GM06990 (cell line): ENCODE results near the gene VAV2.

ENCODE experiments used
- DNase-seq: peaks from one replicate; pipeline ENCODE4 v3.0.0-alpha.2; 2011; ENCODE audit not compliant: insufficient read length; ENCODE audit errors: extremely low read depth
- H3K27me3 ChIP-seq: replicated peaks from 2 replicates; pipeline ENCODE4 v1.6.0; 2011; ENCODE audit warnings: low read length; ENCODE audit not compliant: control insufficient read depth, insufficient read depth
- H3K36me3 ChIP-seq: 2 replicates; pipeline ENCODE4 v1.5.1; 2011; ENCODE audit warnings: low read length; ENCODE audit not compliant: control insufficient read depth, insufficient read depth
- H3K4me3 ChIP-seq: replicated peaks from 2 replicates; pipeline ENCODE4 v1.5.1; 2011; ENCODE audit warnings: low read depth, mild to moderate bottlenecking, control low read depth, low read length
- TF ChIP-seq, protein P1 (sequence below): IDR thresholded peaks from 2 replicates; pipeline ENCODE4 v1.5.1; 2011; ENCODE audit warnings: low read length, control low read depth, mild to moderate bottlenecking, inconsistent platforms; ENCODE audit not compliant: insufficient read depth, poor library complexity, severe bottlenecking

Gene VAV2

DNA sequence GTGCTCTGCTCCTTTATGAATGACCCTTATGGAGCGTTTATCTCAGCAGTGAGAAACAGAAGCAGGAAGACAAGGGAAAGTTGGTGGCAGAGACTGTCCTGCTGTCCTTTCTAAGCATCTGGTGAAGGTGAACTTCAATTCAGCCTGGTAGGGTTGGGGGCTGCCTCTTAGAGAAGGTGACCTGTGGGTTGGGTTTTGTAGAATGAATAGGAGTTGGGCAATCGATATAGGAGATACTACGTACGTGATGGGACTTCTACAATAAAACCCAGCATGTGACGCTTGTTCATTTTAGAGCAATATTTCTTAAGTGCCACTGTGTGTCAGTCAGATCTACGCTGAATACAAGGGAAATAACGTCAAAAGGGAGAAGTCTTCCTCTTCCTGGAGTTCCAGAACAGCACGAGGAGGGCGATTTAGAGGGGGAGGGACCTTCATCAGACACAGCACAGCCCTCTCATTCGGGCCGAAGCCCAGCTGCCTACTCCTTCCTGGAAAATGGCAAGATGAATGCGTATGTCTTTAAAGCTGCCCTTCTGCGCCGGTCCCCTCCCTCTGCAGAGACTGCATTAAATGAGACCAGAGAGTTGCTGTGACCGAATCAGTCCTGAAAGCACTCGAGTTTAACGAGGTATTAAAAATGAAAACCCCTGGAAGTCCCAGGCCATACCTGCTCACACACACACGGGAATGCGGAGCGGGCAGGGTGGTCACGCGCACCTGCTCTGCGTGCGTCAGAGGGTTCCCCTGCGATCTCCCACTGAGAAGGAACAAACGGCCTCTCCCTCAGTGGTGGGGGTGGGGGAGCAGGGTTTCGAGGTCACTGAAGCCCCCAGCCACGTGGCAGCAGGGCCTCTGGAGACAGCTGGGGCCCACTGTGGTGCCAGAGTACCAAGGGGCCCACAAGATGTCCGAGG is 168.7 kb downstream of the VAV2 start:
- Histone ChIP-seq H3K36me3 (peaks cover 6% of the 10 kb centered on the region), H3K27me3 (no peaks in the 10 kb centered on the region), H3K4me3 (no peak overlapping the region; the same call in 1 of the 2 replicates)
- DNase-seq, result peak; percentile 77
- TF ChIP-seq, protein P1, sequence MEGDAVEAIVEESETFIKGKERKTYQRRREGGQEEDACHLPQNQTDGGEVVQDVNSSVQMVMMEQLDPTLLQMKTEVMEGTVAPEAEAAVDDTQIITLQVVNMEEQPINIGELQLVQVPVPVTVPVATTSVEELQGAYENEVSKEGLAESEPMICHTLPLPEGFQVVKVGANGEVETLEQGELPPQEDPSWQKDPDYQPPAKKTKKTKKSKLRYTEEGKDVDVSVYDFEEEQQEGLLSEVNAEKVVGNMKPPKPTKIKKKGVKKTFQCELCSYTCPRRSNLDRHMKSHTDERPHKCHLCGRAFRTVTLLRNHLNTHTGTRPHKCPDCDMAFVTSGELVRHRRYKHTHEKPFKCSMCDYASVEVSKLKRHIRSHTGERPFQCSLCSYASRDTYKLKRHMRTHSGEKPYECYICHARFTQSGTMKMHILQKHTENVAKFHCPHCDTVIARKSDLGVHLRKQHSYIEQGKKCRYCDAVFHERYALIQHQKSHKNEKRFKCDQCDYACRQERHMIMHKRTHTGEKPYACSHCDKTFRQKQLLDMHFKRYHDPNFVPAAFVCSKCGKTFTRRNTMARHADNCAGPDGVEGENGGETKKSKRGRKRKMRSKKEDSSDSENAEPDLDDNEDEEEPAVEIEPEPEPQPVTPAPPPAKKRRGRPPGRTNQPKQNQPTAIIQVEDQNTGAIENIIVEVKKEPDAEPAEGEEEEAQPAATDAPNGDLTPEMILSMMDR, result no peak

GRCh38 chr9:133822430-133823065 is 169.6 kb downstream of the VAV2 start:
- Histone ChIP-seq H3K36me3 (peaks cover 6% of the 10 kb centered on the region), H3K4me3 (no peak overlapping the region; the same call in 1 of the 2 replicates), H3K27me3 (no peaks in the 10 kb centered on the region)
- TF ChIP-seq, protein P1, result no peak
- DNase-seq, result peak; percentile 64

DNA sequence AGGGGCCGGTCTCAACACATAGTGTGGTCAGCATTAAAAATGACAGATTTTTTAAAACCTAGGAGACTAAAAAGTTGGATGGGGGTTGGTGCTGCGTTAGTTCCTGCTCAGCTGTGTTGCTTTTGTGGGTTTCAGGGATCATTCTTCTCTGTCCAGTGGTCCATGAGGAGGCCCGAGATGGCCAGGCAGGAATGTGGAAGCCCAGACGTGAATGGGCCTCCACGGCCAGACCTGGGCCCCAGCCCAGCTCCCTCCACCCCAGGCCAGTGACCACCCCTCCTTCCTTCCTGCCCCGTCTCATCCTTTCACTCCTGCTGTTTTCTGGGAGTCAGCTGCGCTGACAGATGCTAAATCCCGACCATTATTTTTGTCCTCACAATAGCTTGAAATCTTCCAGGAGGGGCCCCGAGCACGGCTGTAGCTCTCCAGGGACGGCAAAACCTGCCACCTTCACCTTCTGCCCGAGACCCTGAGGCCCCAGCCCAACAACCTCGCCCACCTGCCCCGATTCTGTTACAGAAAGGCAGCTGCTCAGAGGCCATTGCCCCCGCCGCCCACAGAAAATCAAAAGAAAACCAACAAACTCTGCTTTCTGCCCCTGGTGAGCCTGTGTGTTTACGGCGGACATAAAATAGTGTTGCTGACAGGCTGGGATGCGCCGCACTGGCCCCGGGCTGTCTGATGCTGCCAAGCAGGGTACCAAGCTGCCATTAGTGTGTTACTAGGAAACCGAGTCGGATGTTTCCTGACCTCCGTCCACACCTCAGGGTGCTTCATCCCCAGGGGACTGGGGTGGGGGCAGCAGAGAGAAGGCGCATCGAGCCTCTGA is 170.3 kb downstream of the VAV2 start:
- DNase-seq, result no peak
- no peak overlapping the region for H3K4me3 ChIP-seq

DNA sequence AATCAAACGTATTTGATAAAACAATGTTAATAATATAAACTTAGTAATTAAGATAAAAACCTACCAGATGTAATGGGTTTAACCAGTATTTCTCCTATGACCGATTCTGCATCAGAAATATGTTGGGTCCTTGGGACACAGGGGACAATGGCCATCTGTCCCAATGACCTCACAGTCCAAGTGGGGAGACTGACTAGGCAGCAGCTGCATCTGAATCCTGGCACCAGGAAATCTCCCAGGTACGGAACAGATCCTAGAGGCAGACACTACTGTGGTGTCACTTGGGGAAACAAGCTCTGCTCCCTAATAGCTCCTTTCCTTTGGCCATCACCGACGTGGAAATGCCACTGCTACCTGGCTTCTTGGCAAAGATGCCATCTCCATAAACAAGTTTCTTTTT is 172.2 kb downstream of the VAV2 start:
- no peak for DNase-seq
- TF ChIP-seq, protein P1, result no peak
- Histone ChIP-seq H3K4me3 (no peak overlapping the region), H3K27me3 (no peaks in the 10 kb centered on the region), H3K36me3 (peaks cover 8% of the 10 kb centered on the region)

More for the DNA sequence above, 170.3 kb downstream of the VAV2 start:
- H3K36me3 ChIP-seq, result peaks cover 6% of the 10 kb centered on the region
- TF ChIP-seq, protein P1, result no peak
- H3K27me3 ChIP-seq, result no peaks in the 10 kb centered on the region

GRCh38 chr9:133818444-133818843 is 173.7 kb downstream of the VAV2 start:
- DNase-seq, result no peak
- no peaks in the 10 kb centered on the region for H3K27me3 ChIP-seq
- TF ChIP-seq, protein P1, result no peak

More at GRCh38 chr9:133818444-133818843, 173.7 kb downstream of the VAV2 start:
- peaks cover 12% of the 10 kb centered on the region for H3K36me3 ChIP-seq
- H3K4me3 ChIP-seq, result no peak overlapping the region
